ENCODE measurements around the gene RNF145.

The RNF145 gene

DNA sequence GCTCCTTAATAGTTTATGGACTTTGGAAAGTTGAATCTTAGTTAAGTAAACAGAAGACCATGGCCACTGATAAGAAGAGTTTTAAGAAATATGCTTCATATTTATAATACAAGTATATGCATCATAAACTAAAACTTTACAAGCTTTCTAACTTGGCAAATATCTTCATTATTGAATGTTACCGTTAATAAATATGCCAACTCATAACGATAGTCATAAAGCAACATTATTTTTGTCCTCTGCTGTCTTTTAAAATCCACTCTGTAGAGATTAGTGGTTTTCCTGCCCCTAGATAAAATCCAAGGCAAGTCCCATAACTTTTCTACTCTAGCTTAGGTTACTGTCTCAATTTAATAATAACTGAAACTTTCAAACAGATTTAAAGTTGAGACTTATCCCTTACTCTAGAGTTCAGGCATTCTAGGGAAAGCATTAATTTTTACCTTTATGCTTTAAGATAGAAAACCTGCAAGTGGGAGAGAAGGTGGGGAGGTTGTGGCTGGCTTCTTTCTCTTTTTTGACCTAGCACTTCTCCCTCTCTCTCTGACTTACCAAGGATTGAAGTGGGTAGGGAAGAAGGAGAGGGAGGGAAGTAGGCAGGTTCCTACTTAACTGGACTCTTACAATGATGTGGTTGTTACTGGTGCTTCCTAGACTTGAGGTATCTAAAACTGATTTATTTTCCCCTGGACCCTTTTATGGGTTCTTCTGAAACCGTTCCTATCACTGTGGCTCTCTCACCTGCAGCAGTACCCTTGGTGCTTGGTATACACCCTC lies 29.6 kb downstream of the RNF145 start:
- no peak for TF ChIP-seq CTCF (IDR thresholded peaks at IDR 0.05; ENCODE audit: extremely low read depth, insufficient read depth, missing control alignments)
- no peak for DNase-seq (ENCODE audit: low spot score)
- in situ Hi-C loops (cut with MboI; ENCODE audit: low pct_unique_long_range_greater_than_20kb, low sequenced_read_pairs, unreplicated experiment): no loop called here

DNA sequence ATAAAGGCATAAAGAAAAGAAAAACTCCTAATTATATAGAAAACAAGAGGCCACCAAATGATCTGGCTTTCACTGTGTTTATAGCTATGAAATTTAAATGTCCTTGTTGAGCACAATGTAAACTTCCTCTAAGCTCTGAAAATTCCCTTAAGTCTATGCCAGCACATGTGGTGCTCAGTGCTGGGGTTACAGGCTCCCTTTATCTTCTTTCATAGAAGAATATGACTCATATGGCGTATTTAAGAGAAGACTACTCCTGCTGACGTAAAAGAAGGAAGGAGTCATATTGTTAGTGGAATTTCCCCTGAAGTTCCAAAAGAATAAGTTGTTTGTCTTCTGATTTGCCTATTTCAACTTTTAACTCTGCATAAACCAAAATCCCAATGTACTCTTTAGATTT lies 30.4 kb downstream of the RNF145 start:
- in situ Hi-C loops (cut with MboI; ENCODE audit: low pct_unique_long_range_greater_than_20kb, low sequenced_read_pairs, unreplicated experiment): no loop called here
- TF ChIP-seq CTCF (IDR thresholded peaks at IDR 0.05; ENCODE audit: extremely low read depth, insufficient read depth, missing control alignments): no peak
- peak; percentile 13 for DNase-seq (ENCODE audit: low spot score)

- no peak for TF ChIP-seq CTCF (IDR thresholded peaks at IDR 0.05; ENCODE audit: extremely low read depth, insufficient read depth, missing control alignments)
- in situ Hi-C loops (cut with MboI; ENCODE audit: low pct_unique_long_range_greater_than_20kb, low sequenced_read_pairs, unreplicated experiment): no loop called here
Measured at GRCh38 chr5:159175547-159175946, 33.8 kb downstream of the RNF145 start.

DNA sequence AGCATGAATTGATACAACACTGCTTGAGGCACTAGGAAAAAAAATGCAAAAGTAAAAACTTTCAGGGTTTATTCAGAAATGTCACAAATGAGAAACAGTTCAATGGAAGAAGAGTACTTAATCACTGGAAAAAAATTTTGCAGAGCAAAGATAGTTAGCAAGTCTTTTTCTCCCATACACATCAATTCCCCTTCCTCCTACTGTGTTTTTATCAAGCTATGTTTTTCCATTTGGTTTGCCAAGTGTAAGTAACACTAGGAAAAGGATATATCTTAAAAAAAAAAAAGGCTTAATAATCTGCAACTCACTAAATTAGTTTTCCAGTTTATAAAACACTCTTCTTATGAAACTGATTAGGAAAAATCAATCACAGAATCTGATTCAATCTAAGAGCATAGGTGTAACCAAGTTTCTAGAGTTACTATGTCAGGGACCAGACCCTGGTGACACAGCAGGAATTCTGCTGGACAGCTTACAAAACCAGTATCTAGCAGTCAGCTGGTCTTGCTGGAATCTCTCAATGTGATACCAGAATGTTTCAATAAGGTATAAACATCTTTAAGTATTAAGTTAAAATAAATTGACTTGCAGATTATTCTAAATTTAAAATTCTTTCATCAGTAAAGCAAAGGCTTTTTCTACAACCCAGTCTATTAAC lies 34.7 kb downstream of the RNF145 start:
- in situ Hi-C loops (cut with MboI; ENCODE audit: low pct_unique_long_range_greater_than_20kb, low sequenced_read_pairs, unreplicated experiment): loop anchor here (25.0 kb wide), 2 partner anchors 263 to 813 kb away; no protein-coding TSS in a partner anchor
- DNase-seq (ENCODE audit: low spot score): no peak

More at GRCh38 chr5:159175547-159175946, 33.8 kb downstream of the RNF145 start:
- DNase-seq (ENCODE audit: low spot score): no peak

GRCh38 chr5:159171274-159171673 lies 38.1 kb downstream of the RNF145 start:
- DNase-seq (ENCODE audit: low spot score): no peak
- in situ Hi-C loops (cut with MboI; ENCODE audit: low pct_unique_long_range_greater_than_20kb, low sequenced_read_pairs, unreplicated experiment): loop anchor here (25.0 kb wide), 2 partner anchors 266 to 816 kb away; no protein-coding TSS in a partner anchor
- no peak for TF ChIP-seq CTCF (IDR thresholded peaks at IDR 0.05; ENCODE audit: extremely low read depth, insufficient read depth, missing control alignments)

More for the DNA sequence above, 34.7 kb downstream of the RNF145 start:
- TF ChIP-seq CTCF (IDR thresholded peaks at IDR 0.05; ENCODE audit: extremely low read depth, insufficient read depth, missing control alignments): no peak

GRCh38 chr5:159170021-159170420 lies 39.3 kb downstream of the RNF145 start:
- no peak for TF ChIP-seq CTCF (IDR thresholded peaks at IDR 0.05; ENCODE audit: extremely low read depth, insufficient read depth, missing control alignments)
- in situ Hi-C loops (cut with MboI; ENCODE audit: low pct_unique_long_range_greater_than_20kb, low sequenced_read_pairs, unreplicated experiment): loop anchor here (25.0 kb wide), 2 partner anchors 267 to 817 kb away; no protein-coding TSS in a partner anchor
- no peak for DNase-seq (ENCODE audit: low spot score)

All from GM13977 (cell line).